ENCODE results near the gene KCNG2.

The KCNG2 gene

GRCh38 chr18:79855147-79855933, 57.6 kb downstream of the KCNG2 start:
- no peak overlapping the region for H3K27ac ChIP-seq
- TF ChIP-seq ZFX (IDR thresholded peaks at IDR 0.05): no peak
- TF ChIP-seq, protein P1, sequence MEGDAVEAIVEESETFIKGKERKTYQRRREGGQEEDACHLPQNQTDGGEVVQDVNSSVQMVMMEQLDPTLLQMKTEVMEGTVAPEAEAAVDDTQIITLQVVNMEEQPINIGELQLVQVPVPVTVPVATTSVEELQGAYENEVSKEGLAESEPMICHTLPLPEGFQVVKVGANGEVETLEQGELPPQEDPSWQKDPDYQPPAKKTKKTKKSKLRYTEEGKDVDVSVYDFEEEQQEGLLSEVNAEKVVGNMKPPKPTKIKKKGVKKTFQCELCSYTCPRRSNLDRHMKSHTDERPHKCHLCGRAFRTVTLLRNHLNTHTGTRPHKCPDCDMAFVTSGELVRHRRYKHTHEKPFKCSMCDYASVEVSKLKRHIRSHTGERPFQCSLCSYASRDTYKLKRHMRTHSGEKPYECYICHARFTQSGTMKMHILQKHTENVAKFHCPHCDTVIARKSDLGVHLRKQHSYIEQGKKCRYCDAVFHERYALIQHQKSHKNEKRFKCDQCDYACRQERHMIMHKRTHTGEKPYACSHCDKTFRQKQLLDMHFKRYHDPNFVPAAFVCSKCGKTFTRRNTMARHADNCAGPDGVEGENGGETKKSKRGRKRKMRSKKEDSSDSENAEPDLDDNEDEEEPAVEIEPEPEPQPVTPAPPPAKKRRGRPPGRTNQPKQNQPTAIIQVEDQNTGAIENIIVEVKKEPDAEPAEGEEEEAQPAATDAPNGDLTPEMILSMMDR (conservative IDR thresholded peaks at IDR 0.05): no peak

DNA sequence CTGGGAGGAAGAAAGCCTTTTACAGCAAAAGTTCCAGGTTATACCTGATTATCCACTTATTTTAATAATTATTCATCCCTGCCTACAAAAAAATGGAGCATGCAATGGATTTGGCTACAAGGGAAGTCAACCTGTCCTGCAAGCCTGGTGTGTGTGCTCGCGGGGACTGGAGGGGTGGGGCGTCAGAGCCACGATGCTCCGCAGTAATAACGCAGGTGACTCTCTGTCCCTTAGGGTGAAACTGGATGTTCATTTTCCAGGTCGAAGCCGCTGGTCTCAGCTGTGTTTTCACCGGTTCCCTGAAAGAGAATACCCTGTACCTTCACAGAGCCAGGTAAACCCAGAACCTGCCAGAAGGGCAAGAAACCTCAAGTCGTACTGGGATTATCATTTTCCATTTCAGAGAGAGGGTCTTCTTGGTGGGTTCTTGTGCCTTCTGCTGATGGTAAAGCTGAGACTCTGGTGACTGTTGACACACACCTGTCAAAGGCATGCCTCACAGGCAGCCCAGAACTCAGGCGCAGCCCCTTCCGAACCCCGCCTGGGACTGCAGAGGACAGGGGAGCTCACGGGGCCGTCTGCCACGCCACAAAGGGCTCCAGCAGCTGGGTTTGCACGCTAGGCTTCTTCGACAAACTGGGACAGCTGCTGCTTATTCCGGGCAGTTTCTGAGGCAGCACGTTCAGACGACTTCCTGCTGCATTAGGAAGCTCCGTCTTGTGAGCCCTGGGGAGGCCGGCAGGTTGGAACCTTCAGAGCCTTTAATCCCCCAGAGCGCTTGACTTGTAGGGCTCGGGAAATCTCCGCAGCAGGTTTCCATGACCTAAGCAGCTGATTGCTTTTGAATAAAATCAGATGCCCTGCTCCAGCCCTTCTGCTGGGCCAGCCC, 58.6 kb downstream of the KCNG2 start:
- H3K27ac ChIP-seq: no peak overlapping the region
- TF ChIP-seq, protein P1 (conservative IDR thresholded peaks at IDR 0.05): no peak
- no peak for TF ChIP-seq ZFX (IDR thresholded peaks at IDR 0.05)

DNA sequence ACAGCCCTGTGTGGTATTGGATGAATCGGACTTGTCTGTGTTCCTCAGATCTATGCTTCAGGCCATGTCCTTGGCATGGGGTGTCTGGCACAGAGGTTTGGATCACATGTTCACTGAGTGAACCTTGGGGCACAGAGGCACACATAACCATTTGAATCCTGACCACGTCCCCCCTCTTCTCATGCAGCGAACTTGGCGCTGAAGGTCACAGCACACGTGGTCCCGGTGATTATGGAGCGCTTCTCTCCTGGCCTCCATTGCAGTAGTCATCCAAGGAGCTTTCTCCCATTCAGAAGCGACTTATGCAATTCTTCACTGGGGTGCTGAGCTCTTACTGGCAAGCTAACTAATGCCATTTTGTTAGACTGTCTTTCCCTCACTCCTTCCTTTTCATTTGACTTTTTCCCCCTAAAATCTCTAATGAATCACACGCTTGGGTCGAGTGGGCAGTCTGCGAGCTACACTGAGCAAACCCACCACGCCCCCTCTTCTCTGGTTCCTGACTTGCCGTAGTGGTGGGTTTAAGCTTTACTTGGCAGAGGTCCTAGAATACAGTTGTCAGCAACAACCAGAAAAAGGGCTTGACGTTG, 59.4 kb downstream of the KCNG2 start:
- no peak overlapping the region for H3K27ac ChIP-seq
- TF ChIP-seq ZFX (IDR thresholded peaks at IDR 0.05): no peak
- TF ChIP-seq, protein P1 (conservative IDR thresholded peaks at IDR 0.05): no peak

- H3K27ac ChIP-seq: no peak overlapping the region
- TF ChIP-seq, protein P1 (conservative IDR thresholded peaks at IDR 0.05): no peak
- TF ChIP-seq ZFX (IDR thresholded peaks at IDR 0.05): no peak
These were observed 61.6 kb downstream of the KCNG2 start for GRCh38 chr18:79859314-79859713.

GRCh38 chr18:79861687-79862086, 63.9 kb downstream of the KCNG2 start:
- no peak for TF ChIP-seq ZFX (IDR thresholded peaks at IDR 0.05)
- TF ChIP-seq, protein P1 (conservative IDR thresholded peaks at IDR 0.05): no peak
- no peak overlapping the region for H3K27ac ChIP-seq

- TF ChIP-seq ZFX (IDR thresholded peaks at IDR 0.05): no peak
- TF ChIP-seq, protein P1 (conservative IDR thresholded peaks at IDR 0.05): no peak
- no peak overlapping the region for H3K27ac ChIP-seq
These were observed 64.8 kb downstream of the KCNG2 start for GRCh38 chr18:79862562-79862961.
